NB4 (cell line): ENCODE measurements around the gene GRM7.

Experiments
- DNase-seq: peaks from one replicate; pipeline ENCODE4 v3.0.0; 2010; ENCODE audit warnings: low read depth
- H3K4me3 ChIP-seq: one replicate; pipeline ENCODE4 v1.5.1; 2011; ENCODE audit warnings: mild to moderate bottlenecking, low read depth, low read length, moderate library complexity
- CTCF ChIP-seq: IDR thresholded peaks from one replicate; pipeline ENCODE4 v1.5.1; 2012; ENCODE audit warnings: low read depth, low read length
- MYC ChIP-seq: IDR thresholded peaks from 2 replicates; pipeline ENCODE4 v1.6.1; 2011; ENCODE audit warnings: low read depth, low read length
- POLR2A ChIP-seq: IDR thresholded peaks from 2 replicates; pipeline ENCODE4 v1.6.1; 2011; ENCODE audit warnings: mild to moderate bottlenecking; ENCODE audit not compliant: insufficient read length; ENCODE audit errors: extremely low read depth
- TF ChIP-seq, protein P1 (sequence below): IDR thresholded peaks from 2 replicates; pipeline ENCODE4 v1.6.1; 2011; ENCODE audit warnings: low read depth, low read length

Gene GRM7

GRCh38 chr3:7567160-7567559, 706.2 kb downstream of the GRM7 start:
- no peak for DNase-seq
- no peak overlapping the region for H3K4me3 ChIP-seq
- TF ChIP-seq CTCF (no peak), MYC (no peak), POLR2A (no peak)
- TF ChIP-seq, protein P1, sequence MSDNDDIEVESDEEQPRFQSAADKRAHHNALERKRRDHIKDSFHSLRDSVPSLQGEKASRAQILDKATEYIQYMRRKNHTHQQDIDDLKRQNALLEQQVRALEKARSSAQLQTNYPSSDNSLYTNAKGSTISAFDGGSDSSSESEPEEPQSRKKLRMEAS: no peak

- no peak for DNase-seq
- no peak overlapping the region for H3K4me3 ChIP-seq
- TF ChIP-seq, protein P1: no peak
Measured at GRCh38 chr3:7568526-7569184, 707.7 kb downstream of the GRM7 start.

GRCh38 chr3:7573330-7573729, 712.4 kb downstream of the GRM7 start:
- TF ChIP-seq POLR2A: no peak
- no peak for DNase-seq
- no peak overlapping the region for H3K4me3 ChIP-seq

DNA sequence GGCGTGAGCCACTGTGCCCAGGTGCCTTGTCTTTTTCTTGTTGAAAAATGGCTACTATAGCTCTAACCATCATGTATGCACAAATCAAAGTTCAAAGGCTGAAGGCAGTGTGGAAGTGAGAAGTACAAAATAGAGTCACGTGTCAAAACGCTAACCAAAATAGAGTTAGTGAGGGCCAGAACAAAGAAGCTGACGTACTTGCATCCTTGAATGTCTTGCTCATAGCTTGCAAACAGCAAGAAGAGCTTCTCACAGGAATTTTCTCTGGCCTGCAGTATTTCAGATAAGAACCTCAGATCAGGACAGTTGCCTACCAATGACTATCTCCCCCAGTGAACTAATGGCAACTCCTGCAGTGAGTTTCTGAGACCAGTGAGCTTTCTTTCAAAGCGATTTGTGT, 713.5 kb downstream of the GRM7 start:
- no peak overlapping the region for H3K4me3 ChIP-seq
- DNase-seq: no peak
- no peak for TF ChIP-seq MYC
- no peak for TF ChIP-seq CTCF

DNA sequence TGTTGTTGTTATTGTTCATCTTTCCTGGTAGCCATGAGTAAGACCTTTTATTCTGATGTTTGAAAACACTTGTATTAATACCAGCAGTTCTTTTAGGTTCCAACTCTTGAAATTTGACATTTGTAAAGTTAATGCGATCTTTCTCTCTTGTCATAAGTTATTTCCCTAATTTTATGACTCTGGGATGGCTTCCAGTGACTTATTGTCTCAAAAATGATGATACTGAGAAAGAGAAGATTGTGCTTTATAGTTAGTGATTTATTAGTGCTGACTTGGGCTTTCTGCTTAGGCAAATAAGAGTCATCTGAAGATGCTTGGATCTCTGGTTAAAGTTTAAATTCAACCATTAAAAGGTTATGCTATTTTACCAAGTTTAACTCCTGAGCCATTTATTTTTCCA, 715.2 kb downstream of the GRM7 start:
- H3K4me3 ChIP-seq: no peak overlapping the region
- TF ChIP-seq CTCF (no peak), MYC (no peak), POLR2A (no peak)
- TF ChIP-seq, protein P1: no peak
- DNase-seq: no peak

GRCh38 chr3:7576506-7576905, 715.6 kb downstream of the GRM7 start:
- no peak for DNase-seq
- H3K4me3 ChIP-seq: no peak overlapping the region
- TF ChIP-seq POLR2A (no peak), CTCF (no peak), MYC (no peak)
- TF ChIP-seq, protein P1: no peak

DNA sequence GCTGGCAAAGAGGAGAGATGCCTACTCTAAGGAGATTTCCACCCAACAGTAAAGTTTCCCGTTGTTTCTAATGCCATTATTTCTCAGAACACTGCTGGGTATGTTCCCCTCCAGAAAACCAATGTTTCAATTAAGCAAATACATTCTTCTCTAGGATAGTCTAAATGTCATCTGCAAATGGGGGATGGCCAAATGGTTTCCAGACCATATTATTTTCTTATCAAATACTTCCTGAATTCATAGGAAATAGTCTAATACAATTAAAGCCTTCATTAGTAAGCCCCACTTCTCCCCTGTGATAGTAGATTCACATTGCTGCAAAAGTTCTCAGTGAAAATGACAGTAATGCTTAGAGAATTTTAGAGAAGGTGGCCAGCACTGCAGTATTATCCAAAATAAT, 716.6 kb downstream of the GRM7 start:
- TF ChIP-seq, protein P1: no peak
- TF ChIP-seq POLR2A (no peak), CTCF (no peak), MYC (no peak)
- DNase-seq: no peak
- H3K4me3 ChIP-seq: no peak overlapping the region
